Heart right ventricle (tissue), 16 donors: ENCODE data around the gene IP6K1. TPM values are rescaled to one million over a fixed set of nuclear protein-coding genes. Genes with fewer than 3 reads are reported as not detected.
A peak's percentile ranks its signal among the peaks of the same experiment; 100 is the strongest.

ENCODE experiments used
- ATAC-seq, 8 donors: fragments of 200-7000 bp; cut with Tn5 transposase; one replicate each; pipeline ENCODE4 v1.9.1; 2020; ENCODE audit warnings: mild to moderate bottlenecking in 8 of 8, moderate library complexity in 8 of 8, moderate number of reproducible peaks in 1 of 8
- DNase-seq, 2 donors: peaks; one replicate each; pipeline ENCODE4 v3.0.0-alpha.2; 2020
- H3K27ac ChIP-seq, 10 donors: fragments of 200-600 bp; sonication (generic) in 2 of 10; one replicate each; pipeline versions ENCODE4 v1.5.0 to v1.8.0; 2020 to 2022; ENCODE audit warnings: mild to moderate bottlenecking in 3 of 10
- H3K27me3 ChIP-seq, 7 donors: fragments of 200-600 bp; one replicate each; pipeline ENCODE4 v1.8.0; 2021 to 2022; ENCODE audit warnings: mild to moderate bottlenecking in 2 of 7
- H3K36me3 ChIP-seq, 9 donors: fragments of 200-600 bp; sonication (generic) in 1 of 9; one replicate each; pipeline versions ENCODE4 v1.5.0 to v1.8.0; 2020 to 2022; ENCODE audit warnings: mild to moderate bottlenecking in 2 of 9
- H3K4me1 ChIP-seq, 9 donors: fragments of 200-600 bp; sonication (generic) in 1 of 9; one replicate each; pipeline versions ENCODE4 v1.5.0 to v1.8.0; 2020 to 2022; ENCODE audit warnings: mild to moderate bottlenecking in 4 of 9
- H3K4me3 ChIP-seq, 10 donors: fragments of 200-600 bp; sonication (generic) in 2 of 10; one replicate each; pipeline versions ENCODE4 v1.5.0 to v1.8.0; 2020 to 2022; ENCODE audit warnings: mild to moderate bottlenecking in 7 of 10, moderate library complexity in 2 of 10
- H3K9me3 ChIP-seq, 11 donors: fragments of 200-600 bp in 10 of 11; sonication (generic) in 2 of 11; one replicate each; pipeline versions ENCODE4 v1.5.0 to v1.8.0; 2013 to 2022; ENCODE audit warnings: mild to moderate bottlenecking in 2 of 11, control low read depth in 1 of 11, moderate library complexity in 1 of 11
- CTCF ChIP-seq, 9 donors: fragments of 200-600 bp; sonication (generic) in 2 of 9; IDR thresholded peaks; one replicate each; pipeline versions ENCODE4 v1.5.0 to v1.8.0; 2021 to 2022; ENCODE audit warnings: antibody characterized with exemption in 9 of 9, mild to moderate bottlenecking in 5 of 9, moderate library complexity in 1 of 9
- WGBS, 2 donors: extraction: QIAGEN DNeasy Blood & Tissue Kit; methylation state at CpG; one replicate each; pipeline ENCODE4 v1.1.7; 2013; ENCODE audit warnings: inconsistent platforms in 1 of 2; 5-methylcytosine and 5-hydroxymethylcytosine counted together
- intact Hi-C, 10 donors: fragments of 100-400 bp; cut with DNase I; formaldehyde crosslinking; loops; one replicate each; pipeline versions ENCODE4 v1.11.1 to v1.14.2; 2022
- polyA plus RNA-seq, 2 donors: library from polyadenylated mRNA; stranded (reverse); fragments of 200-250 nt; gene quantifications; one replicate each; pipeline ENCODE4 v1.2.3, GENCODE V29; 2013
- total RNA-seq, 10 donors: library from RNA; stranded (reverse); fragmentation: NEBNext Ultra II Directional in 3 of 10; extraction: Animal tissue kit (Norgen Biotek cat#: 25700) in 3 of 10; gene quantifications; one replicate each; pipeline versions ENCODE4 v1.2.1 to v1.2.4, GENCODE V29; 2021 to 2023
- donor health status: Arrhythmogenic right ventricular cardiomyopathy.
- donor health status: ischemic (EF 13 %, LVEDD 7.1; RV severe dilation, severe dysfunction).
- donor health status: healthy with polysubstance abuse.
- donor health status: DM: no; HTN: yes; CAD: no.
- donor health status: DM: no; HTN: no; CAD: no.
- donor health status: ischemic (EF 25% LVEDD 6.9; RV normal size, moderate dysfunction).
- donor health status: ischemic (EF 25% LVEDD 5.7; RV mildly dilated, moderate dysfunction).
- donor health status: healthy.
- donor health status: DM: yes; HTN: yes; CAD: no.
- donor health status: Ischemic cardiomyopathy.
- donor health status: ischemic (EF 35%, LVEDD 5.7; RV mildly dilated, moderate dysfunction).
- donor health status: nonischemic (EF 11% LVEDD 7.7; RV severe dilation, severe dysfunction).
- donor health status: DM: yes; HTN: yes; CAD: no.
- donor health status: PGD.
- donor health status: ischemic (EF 29% LVEDD 5.4; RV normal size, mild dysfunction).
- donor health status: nonischemic (EF 23%, LVEDD 6.1; RV moderate dilation, normal function).

IP6K1 gene
- total and polyA plus RNA-seq, 12 donors = 9.0 to 24.4 (median 16.5) TPM

DNA sequence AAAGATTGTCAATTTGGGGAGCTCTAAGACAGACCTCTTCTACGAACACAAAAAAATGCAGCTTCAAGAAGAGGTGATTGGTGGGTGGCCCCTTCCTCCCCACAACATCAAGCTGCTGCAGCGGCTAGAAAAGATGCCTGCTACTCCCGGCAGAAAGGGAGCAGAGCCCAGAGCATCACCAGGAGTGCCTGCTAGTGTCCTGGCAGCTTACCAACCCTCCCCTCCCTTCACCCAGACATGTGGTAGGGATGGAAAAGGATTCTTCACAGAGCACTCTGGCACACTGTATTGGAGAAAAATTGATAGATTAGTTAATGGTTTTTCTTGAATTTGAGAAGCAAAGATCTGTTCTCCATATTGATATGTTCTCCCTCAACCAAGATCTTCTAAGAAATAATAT is 10.8 kb downstream of the IP6K1 start:
- ATAC-seq = peak in 3 of 8 donors; percentile 60 to 66 (median 65)

DNA sequence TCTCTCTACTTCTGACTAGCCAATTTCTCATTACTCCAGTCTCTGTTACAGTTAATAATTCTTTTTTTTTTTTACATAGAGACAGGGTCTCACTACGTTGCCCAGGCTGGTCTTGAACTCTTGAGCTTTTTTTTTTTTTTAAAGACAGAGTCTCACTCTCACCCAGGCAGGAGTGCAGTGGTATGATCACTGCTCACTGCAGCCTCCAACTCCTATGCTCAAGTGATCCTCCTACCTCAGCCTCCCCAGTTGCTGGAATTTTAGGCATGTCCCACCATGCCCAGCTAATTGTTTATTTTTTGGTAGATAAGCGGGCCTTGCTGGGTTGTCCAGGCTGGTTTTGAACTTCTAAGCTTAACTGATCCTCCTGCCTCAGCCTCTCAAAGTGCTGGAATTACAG is 13.6 kb downstream of the IP6K1 start:
- no peak for TF ChIP-seq CTCF (IDR thresholded peaks at IDR 0.05)
- WGBS, 2 donors = 96% methylated on average over 2 of the region's 2 CpGs
- ATAC-seq (no peak), DNase-seq (no peak)
- intact Hi-C loops = no loop called here
- peaks cover 0 to 52% (median 5%) of the 10 kb centered on the region in 9 donors for H3K36me3 ChIP-seq
- no peaks in the 10 kb centered on the region for H3K9me3 ChIP-seq
- H3K4me3 ChIP-seq = no peak overlapping the region
- no peaks in the 10 kb centered on the region for H3K27me3 ChIP-seq
- peaks cover 0 to 13% (median 5%) of the 10 kb centered on the region in 9 donors for H3K4me1 ChIP-seq
- H3K27ac ChIP-seq = no peak overlapping the region

More for the DNA sequence above, 10.8 kb downstream of the IP6K1 start:
- Histone ChIP-seq H3K27ac (no peak overlapping the region), H3K4me3 (no peak overlapping the region), H3K4me1 (peaks cover 2 to 17% (median 9%) of the 10 kb centered on the region in 9 donors), H3K9me3 (no peaks in the 10 kb centered on the region), H3K36me3 (peaks cover 0 to 41% (median 5%) of the 10 kb centered on the region in 9 donors), H3K27me3 (no peaks in the 10 kb centered on the region)
- TF ChIP-seq CTCF (IDR thresholded peaks at IDR 0.05) = no peak
- 27 to 56% methylated on average over 3 of the region's 3 CpGs for whole genome bisulfite sequencing, 2 donors
- DNase-seq = no peak
- intact Hi-C loops = no loop called here

- H3K4me1 ChIP-seq = peaks cover 0 to 13% (median 5%) of the 10 kb centered on the region in 9 donors
- DNase-seq (no peak), ATAC-seq (no peak)
- H3K36me3 ChIP-seq = peaks cover 0 to 40% (median 0%) of the 10 kb centered on the region in 9 donors
- H3K4me3 ChIP-seq = no peak overlapping the region
- H3K27me3 ChIP-seq = no peaks in the 10 kb centered on the region
- TF ChIP-seq CTCF (IDR thresholded peaks at IDR 0.05) = no peak
- no peak overlapping the region for H3K27ac ChIP-seq
- intact Hi-C loops = no loop called here
- 82 to 87% methylated on average over 1 of the region's 1 CpG for WGBS, 2 donors
- no peaks in the 10 kb centered on the region for H3K9me3 ChIP-seq
Measured at GRCh38 chr3:49771340-49771938, 14.9 kb downstream of the IP6K1 start.

DNA sequence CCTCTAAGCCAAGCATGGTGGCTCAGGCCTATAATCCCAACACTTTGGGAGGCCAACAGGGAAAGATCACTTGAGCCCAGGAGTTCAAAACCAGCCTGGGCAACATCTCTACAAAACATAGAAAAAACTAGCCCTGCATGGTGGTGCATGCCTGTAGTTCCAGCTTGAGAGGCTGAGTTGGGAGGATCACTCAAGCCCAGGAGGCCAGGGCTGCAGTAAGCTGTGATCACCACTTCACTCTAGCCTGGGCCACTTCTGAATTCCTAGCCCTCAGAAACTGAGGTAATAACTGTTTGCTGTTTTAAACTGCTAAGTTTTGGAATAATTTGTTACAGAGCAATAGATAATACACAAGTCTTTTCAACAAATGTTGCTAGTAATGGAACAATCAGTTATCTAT is 16.4 kb downstream of the IP6K1 start:
- peaks cover 0 to 6% (median 0%) of the 10 kb centered on the region in 9 donors for H3K4me1 ChIP-seq
- no peak overlapping the region for H3K27ac ChIP-seq
- H3K4me3 ChIP-seq = no peak overlapping the region
- ATAC-seq (no peak), DNase-seq (no peak)
- H3K36me3 ChIP-seq = peaks cover 0 to 46% (median 0%) of the 10 kb centered on the region in 9 donors
- no peaks in the 10 kb centered on the region for H3K9me3 ChIP-seq
- no peak for TF ChIP-seq CTCF (IDR thresholded peaks at IDR 0.05)
- intact Hi-C loops = no loop called here
- H3K27me3 ChIP-seq = no peaks in the 10 kb centered on the region
